HG03354 (cell line): ENCODE data around the gene NSMCE1.
"Not testable (repeated sequence)": the region's sequence is repeated elsewhere in the genome, so short reads cannot be mapped to it uniquely, and the experiment has no call there.

Experiments used
- ATAC-seq: cut with Tn5 transposase; IDR thresholded peaks from one replicate; pipeline ENCODE4 v1.9.1; 2021; ENCODE audit warnings: mild to moderate bottlenecking; ENCODE audit not compliant: unreplicated experiment, poor library complexity, severe bottlenecking

NSMCE1 gene

DNA sequence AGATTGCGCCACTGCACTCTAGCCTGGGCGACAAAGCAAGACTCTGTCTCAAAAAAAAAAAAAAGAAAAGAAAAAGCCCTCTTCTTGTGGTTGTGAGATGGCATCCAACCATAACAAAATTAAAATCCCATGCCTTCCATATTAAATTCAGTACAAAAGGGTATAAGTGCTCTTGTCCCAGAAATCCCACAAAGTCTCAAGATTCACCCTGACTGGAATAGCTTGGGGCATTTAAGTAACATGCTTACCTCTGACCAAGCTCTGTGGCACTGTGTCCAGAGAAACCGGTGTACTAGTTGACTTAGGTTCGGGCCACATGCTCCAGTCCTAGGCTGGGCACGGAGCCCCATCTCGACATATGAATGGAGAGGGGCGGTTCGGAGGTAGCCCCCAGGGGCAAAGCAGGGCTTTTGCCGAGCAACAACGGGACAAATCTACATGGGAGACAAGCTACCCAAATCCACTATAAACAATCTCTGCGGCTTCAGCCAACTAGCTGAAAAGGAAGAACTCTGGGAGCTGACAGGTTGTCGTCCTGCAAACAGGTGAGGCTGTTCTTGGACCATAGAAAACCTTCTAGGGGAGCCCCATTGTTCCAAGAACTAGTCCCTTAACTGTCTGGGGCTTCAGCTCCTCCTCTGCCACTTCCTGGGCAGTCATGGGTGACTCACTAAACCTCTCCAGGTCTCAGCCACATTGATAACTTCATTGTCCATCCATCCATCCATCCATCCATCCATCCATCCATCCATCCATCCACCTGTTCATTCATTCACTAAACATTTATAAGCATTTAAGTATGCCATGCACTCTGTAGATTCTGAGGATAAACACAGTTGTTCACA, 34.9 kb upstream of the NSMCE1 start:
- ATAC-seq: no peak

DNA sequence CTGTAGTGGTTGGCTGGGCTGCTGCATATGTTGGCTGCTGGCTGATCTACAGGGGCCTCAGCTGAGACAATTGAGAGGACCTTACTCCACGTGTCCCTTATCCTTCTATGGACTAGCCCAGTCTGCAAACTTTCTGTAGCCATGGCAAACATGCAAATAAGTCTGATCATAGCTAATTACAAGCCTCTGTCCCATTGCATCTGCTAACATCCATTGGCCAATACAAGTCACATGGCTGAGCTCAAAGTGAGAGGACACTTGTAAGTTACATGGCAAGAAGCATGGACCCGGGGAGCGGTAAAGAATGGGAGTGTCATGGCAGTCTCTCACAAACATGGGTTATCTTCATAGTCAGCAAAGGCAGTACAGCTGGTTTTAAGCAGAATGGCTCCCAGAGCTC, 33.6 kb upstream of the NSMCE1 start:
- peak; percentile 62 for ATAC-seq

DNA sequence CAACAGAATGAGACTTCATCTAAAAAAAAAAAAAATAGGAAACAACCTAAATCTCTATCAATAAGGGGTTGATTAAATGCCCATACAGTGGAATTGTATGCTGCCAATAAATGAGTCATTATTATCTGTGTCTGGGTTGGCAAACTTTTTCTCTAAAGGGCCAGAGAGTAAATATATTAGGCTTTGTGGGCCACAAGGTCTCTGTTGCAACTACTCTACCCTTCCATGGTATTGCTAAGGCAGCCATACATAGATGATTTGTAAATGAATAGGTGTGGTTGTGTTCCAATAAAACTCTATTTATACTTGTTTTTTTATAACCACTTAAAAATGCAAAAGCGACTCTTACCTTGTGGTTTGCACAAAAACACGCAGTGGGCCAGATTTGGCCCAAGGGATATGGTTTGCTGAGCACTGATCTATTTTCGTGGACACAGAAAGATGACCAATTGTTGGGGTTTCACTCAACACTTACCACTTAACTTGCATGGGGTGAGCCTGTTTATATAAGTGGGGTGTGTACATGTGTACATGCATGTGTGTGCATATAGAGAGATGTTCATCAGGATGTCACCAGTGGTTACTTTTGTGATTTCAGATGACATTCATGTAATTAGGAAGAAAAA, 32.8 kb upstream of the NSMCE1 start:
- no peak for ATAC-seq

DNA sequence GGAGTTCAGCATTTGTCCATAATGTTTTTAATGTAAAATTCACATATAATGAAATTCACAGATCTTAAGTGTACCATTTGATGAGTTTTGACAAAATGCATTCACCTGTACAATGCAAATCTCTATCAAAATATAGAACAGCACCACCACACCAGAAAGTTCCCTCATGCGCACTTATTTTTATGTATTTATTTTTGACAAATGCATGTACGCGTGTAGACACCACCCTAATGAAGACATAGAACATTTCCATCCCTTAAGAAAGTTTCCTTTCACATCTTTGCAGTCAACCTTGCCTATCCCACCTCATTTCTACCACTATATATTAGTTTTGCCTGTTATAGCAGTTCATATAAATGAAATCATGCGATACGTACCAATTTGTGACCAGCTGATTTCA, 29.6 kb upstream of the NSMCE1 start:
- no peak for ATAC-seq

DNA sequence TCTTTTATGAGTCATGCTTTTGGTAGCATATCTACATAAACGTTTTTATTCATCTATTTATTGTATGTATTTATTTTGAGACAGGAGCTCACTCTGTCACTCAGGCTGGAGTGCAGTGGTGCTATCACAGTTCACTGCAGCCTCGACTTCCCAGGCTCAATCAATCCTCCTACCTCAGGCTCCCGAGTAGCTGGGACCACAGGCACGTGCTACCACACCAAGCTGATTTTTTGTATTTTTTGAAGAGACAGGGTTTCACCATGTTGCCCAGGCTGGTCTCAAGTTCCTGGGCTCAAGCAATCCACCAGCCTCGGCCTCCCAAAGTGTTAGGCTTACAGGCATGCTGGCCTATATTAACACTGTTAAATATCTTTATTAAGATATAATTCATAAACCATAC, 24.8 kb upstream of the NSMCE1 start:
- ATAC-seq: no peak

DNA sequence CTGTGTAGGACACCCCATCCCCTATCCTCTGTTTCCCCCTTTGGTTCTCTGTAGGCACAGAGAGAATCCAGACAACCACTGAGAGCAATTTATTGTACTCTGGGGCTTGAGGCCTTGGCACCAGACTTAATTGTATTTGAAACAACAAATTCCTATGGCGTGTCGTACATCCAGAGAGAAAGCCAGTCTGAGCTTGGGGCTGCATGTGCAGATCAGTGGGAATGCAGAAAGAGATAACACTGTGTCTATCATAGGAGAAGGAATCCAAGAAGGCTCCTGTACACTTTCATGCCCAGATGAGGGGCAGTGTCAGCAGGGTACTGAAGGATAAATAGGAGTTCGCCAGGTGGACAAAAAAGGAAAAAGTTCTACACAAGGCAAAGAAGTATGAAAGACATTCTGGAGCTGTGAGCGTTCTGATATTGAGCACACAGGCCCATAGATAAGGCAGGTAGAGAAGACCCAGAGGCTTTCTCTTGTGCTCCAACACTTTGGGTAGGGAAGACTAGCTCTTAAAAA, 23.2 kb upstream of the NSMCE1 start:
- ATAC-seq: no peak

DNA sequence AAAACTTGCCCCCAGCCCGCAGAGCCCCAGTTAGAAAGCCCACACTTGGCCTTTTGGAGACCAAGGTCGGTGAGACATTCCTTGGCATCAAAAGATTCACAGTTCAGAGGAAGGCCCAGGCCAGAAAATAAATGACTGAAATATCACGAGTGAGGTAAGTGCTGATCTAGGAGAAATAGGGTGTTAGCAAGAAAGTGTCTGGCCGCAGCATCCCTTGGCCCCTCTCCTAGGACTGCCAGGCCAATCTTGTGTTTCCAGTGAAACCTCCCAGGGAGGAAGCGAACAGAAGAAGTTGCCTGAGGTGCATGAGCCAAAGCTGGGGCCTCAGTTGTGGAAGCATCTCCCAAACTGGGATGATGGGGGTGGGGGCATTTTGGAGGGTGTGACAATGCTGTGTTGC, 22.5 kb upstream of the NSMCE1 start:
- no peak for ATAC-seq

DNA sequence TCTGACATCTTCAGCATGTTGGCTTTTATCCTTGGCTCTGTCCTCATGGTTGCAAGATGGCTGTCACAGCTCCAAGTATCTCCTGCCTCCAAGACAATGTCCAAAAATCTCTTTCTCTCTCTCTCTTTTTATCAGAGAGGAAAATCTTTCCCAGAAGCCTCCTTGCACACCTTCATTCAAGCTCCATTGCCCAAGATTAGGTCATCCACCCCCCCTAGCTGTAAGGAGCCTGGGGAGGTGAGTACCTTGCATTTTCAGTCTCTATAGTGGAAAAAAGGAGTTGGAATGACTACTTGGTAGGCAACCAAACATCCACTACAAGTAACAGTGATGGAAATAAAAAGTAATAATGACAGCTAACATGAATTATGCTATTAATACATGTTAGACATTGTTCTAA, 22.0 kb upstream of the NSMCE1 start:
- no peak for ATAC-seq

DNA sequence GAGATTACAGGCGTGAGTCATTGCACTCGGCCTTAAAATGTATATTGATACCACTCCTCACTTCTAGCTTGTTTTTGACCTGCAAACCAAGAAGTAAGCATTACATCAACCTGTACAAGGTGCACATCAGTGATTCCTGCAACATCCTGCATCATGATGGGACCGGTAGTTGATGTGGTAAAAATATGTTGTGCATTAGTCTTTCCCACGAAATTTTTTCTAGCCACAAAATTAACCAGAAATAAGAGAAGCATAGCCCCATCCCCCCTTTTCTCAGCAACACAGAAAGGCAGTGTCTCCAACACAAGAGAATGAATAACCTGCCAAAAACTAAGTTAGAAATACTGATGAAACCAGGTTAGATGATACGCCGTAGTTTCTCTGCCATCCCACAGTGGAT, 21.1 kb upstream of the NSMCE1 start:
- no peak for ATAC-seq

DNA sequence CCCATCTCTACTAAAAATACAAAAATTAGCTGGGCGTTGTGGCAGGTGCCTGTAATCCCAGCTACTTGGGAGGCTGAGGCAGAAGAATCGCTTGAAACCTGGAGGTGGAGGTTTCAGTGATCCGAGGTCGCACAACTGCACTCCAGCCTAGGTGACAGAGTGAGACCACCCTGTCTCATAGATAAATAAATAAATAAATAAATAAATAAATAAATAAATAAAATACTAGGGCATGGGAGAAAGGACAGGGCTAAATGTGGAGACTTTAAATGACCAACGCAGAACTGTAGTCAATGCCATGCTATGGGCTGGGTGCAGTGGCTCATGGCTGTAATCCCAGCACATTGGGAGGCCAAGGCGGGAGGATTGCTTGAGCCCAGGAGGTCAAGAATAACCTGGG, 19.7 kb upstream of the NSMCE1 start:
- not testable (repeated sequence) for ATAC-seq

DNA sequence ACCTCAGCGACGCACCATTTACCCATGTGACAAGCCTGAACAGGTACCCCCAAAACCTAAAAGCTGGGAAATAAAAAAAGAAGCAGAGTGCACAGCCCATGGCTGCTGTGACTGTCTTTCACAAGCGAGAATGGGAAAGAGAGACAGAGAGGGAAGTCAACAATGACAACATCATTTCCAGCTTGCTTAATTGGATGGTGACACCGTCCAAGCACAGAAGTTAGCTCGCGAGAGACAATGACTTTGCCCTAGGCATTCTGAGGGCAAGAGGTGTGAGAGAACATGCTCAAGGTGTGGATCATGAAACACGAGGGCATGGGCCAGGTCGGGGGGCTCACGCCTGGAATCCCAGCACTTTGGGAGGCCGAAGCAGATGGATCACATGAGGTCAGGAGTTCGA, 19.3 kb upstream of the NSMCE1 start:
- ATAC-seq: no peak

DNA sequence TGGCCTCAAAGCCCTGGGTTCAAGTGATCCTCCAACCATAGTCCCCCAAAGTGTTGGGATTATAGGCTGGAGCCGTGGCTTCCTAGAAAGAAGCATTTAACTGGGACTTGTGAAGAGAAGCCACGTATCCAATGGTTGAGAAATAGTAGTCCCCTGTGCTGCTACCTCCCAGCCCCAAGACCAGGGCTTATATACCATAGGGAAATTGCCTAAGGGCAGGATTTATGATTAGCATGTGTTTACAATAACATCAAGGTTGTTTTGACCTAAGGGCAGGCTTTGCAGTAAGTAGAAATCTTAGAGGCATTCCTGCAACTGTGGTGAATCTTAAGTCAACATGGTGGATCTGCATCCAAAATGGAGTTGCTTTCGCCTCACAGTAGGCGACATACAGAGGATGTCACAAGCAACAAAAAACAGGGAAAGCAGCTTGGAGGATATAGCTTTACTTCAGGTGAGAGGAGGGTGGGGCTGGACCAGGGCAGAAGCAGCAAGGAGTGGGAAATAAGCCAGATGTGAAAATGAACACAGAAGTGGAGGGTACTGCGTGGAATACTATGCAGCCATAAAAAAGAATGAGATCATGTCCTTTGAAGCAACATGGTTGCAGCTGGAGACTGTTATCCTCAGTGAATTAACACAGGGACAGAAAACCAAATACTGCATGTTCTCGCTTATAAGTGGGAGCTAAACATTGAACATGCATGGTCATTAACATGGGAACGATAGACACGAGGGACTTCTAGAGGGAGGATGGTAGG, 18.7 kb upstream of the NSMCE1 start:
- no peak for ATAC-seq

DNA sequence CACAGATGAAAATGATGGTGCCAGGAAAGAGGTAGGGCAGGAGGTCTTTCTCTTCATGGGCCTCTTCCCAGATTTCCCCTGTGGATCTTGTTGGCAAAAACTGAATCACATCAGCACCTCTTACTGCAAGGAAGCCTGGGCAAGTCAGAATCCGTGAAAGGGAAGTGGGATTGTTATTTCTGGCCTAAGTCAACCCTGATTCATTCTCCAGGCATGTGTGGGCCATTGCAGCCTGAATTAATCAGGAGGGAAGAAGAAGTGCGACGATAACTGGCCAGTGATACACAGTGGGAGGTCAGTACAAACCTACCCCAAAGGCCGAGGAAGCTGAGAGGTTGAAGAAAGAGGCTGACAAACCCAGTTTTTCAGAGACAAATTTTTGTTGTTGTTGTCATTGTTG, 17.9 kb upstream of the NSMCE1 start:
- ATAC-seq: no peak

DNA sequence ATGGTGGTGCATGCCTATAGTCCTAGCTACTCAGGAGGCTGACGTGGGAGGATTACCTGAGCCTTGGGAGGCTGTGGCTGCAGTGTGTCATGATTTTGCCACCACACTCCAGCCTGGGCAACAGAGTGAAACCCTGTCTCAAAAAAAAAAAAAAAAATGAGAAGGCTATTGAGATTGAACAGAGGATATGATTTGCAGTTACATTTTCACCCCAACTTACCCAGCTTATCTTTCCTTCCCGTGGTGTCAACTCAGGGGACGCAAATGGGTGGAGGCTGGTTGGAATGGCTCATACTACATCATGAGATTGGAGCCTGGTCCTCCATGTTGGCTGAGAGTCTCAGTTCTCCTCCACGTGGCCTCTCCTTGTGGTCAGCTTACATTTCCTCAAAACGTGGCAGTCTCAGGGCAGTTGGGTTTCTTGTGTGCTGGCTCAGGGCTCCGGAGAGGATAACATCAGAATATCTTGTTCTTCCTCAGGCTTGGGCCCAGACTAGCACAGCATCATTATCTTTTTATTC, 17.2 kb upstream of the NSMCE1 start:
- ATAC-seq: no peak

DNA sequence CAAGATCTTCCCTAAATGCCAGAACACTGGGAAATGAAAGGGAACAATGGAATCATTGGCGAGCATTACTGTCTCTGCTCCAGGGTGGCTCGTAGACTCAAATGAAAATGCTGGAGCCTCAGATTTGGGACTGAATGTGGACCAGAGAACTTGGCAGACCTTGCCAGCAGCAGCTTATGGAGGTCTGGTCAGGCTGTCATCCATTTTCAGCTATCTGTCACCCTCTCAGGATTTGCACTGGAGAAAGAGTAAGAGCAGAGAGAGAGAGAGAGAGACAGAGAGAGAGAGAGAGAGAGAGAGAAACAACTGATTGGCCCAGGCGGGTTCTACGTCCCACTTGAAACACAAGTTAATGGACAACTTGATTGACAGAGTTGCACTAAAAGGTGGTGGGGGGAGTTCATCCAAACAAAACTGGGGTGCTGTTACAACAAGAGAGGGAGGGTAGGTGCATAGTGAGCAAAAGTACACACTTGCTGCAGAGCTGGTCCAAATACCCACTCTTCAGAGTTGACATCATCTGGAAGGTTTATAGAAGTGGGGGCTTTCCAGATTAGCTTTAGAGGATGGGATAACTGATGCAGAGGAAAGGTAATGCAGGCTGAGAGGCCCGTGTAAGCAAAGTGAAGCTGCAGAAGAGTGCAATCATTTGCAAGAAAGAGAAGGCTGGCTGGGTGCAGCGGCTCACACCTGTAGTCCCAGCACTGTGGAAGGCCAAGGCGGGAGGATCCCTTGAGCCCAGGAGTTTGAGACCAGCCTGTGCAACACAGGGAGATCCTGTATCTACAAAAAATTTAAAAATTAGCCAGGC, 16.5 kb upstream of the NSMCE1 start:
- ATAC-seq: no peak

DNA sequence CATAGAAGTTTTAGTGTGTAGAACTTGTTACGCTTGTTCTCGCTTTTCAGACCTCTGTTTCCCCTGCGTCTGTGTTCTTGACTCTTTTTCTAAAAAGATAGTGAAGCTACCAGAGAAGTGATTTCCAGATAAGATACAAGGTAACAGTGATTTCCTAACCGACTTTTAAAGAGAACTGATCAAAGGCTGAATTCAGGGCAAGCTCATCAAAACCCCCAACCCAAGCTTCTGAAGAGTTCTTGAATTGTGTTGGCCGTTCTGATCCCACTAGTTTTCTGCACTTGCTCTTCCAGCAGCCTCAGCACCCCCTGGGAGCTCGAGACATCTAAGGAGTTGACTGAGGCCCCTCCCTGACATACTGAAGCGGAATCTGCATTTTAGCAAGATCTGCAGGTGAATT, 12.7 kb upstream of the NSMCE1 start:
- ATAC-seq: no peak

DNA sequence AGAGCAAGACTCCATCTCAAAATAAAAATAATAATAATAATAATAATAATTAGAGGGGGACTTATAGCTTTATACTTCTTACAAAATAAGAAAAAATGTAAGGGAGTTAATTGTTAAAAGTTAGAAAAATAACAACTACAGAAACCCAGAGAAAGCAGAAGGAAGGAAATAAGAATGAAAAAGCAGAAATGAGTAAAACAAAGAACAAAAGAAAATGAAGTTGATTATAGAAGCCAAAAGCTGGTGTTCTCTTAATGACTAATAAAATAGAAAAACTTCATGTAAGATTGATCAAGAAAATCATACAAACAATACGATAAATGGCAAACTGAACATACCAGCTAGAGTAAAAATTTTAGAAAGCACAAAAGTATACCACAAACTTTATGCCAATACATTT, 6.8 kb upstream of the NSMCE1 start:
- ATAC-seq: no peak

DNA sequence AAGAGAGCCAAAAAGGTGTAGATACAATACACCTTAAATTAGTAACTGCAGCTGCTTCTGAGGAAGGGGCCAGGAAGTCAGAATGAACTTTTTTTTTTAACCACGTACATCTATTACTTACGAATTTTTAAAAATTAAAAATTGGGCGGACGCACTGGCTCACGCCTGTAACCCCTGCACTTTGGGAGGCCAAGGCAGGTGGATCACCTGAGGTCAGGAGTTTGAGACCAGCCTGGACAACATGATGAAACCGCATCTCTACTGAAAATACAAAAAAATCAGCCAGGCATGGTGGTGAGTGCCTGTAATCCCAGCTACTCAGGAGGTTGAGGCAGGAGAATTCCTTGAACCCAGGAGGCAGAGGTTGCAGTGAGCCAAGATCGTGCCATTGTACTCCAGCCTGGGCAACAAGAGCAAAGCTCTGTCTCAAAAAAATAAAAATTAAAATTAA, 5.9 kb upstream of the NSMCE1 start:
- ATAC-seq: not testable (repeated sequence)

DNA sequence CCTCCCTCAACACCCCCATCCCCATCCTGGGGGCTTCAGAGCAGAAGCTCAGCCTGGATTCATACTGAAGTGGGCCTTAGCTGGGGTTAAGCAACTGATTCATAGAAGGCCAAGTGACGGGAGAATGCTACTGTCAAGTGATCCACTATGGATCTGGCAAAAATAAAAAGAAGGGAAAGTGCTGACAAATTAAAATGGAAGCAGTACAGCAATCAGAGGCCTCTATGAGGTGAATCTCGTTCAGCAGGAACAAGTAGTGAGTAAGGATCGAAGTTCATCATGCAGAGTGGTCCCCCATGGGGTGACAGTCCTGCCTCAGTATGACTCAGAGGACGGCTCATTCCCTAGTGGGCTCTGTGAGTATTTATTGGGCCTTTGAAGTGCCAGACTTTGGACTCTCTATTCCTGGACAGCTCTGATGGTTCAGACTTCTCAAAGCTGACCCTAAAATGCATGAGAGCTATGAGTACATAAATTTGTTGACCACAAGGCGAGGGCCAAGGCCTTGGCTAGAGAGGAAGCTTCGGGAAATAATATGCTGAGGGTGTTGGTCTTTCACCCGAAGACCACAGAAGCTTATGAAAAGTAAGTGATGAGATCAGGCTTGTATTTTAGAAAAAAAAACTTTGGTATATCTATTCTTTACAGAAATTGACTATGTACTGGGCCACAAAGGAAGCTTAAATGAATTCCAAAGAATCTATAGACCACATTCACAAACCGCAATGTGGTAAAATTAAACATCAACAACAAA, 5.3 kb upstream of the NSMCE1 start:
- peak; percentile 70 for ATAC-seq
